ENCODE results near the gene ACSM2A. TPM values are rescaled to one million over a fixed set of nuclear protein-coding genes. Genes with fewer than 3 reads are reported as not detected.
"Not testable (repeated sequence)": the region's sequence is repeated elsewhere in the genome, so short reads cannot be mapped to it uniquely, and the experiment has no call there.

ACSM2A gene
- total RNA-seq, 1 donor from 2014 or later: not detected

- intact Hi-C loops (cut with micrococcal nuclease): not testable (repeated sequence)
These were observed 4.5 kb upstream of the ACSM2A start for GRCh38 chr16:20446652-20447393.

GRCh38 chr16:20453633-20454032 is 2.3 kb downstream of the ACSM2A start:
- intact Hi-C loops (cut with micrococcal nuclease): not testable (repeated sequence)

GRCh38 chr16:20459227-20459626 is 7.9 kb downstream of the ACSM2A start:
- intact Hi-C loops (cut with micrococcal nuclease): not testable (repeated sequence)

- intact Hi-C loops (cut with micrococcal nuclease): not testable (repeated sequence)
These were observed 9.0 kb downstream of the ACSM2A start for GRCh38 chr16:20460313-20460712.

GRCh38 chr16:20468954-20469353 is 17.6 kb downstream of the ACSM2A start:
- intact Hi-C loops (cut with micrococcal nuclease): not testable (repeated sequence)

GRCh38 chr16:20469930-20470329 is 18.6 kb downstream of the ACSM2A start:
- intact Hi-C loops (cut with micrococcal nuclease): not testable (repeated sequence)

GRCh38 chr16:20470732-20471131 is 19.4 kb downstream of the ACSM2A start:
- intact Hi-C loops (cut with micrococcal nuclease): not testable (repeated sequence)

GRCh38 chr16:20477188-20477744 is 25.9 kb downstream of the ACSM2A start:
- intact Hi-C loops (cut with micrococcal nuclease): not testable (repeated sequence)

GRCh38 chr16:20483989-20484388 is 32.7 kb downstream of the ACSM2A start:
- intact Hi-C loops (cut with micrococcal nuclease): not testable (repeated sequence)

- intact Hi-C loops (cut with micrococcal nuclease): no loop called here
These were observed 33.4 kb downstream of the ACSM2A start for GRCh38 chr16:20484726-20485125.

- intact Hi-C loops (cut with micrococcal nuclease): no loop called here
These were observed 34.1 kb downstream of the ACSM2A start for GRCh38 chr16:20485408-20485807.

GRCh38 chr16:20490994-20491393 is 39.7 kb downstream of the ACSM2A start:
- intact Hi-C loops (cut with micrococcal nuclease): not testable (repeated sequence)

GRCh38 chr16:20491448-20491847 is 40.1 kb downstream of the ACSM2A start:
- intact Hi-C loops (cut with micrococcal nuclease): not testable (repeated sequence)

GRCh38 chr16:20504418-20504817 is 53.1 kb downstream of the ACSM2A start:
- intact Hi-C loops (cut with micrococcal nuclease): no loop called here

GRCh38 chr16:20507280-20507679 is 56.0 kb downstream of the ACSM2A start:
- intact Hi-C loops (cut with micrococcal nuclease): no loop called here

- intact Hi-C loops (cut with micrococcal nuclease): no loop called here
These were observed 59.0 kb downstream of the ACSM2A start for GRCh38 chr16:20510323-20510722.

GRCh38 chr16:20515688-20516090 is 64.4 kb downstream of the ACSM2A start:
- intact Hi-C loops (cut with micrococcal nuclease): no loop called here

GRCh38 chr16:20517149-20517548 is 65.8 kb downstream of the ACSM2A start:
- intact Hi-C loops (cut with micrococcal nuclease): no loop called here

- intact Hi-C loops (cut with micrococcal nuclease): no loop called here
These were observed 67.9 kb downstream of the ACSM2A start for GRCh38 chr16:20519231-20519630.

GRCh38 chr16:20520103-20520502 is 68.8 kb downstream of the ACSM2A start:
- intact Hi-C loops (cut with micrococcal nuclease): no loop called here

GRCh38 chr16:20531795-20532194 is 80.5 kb downstream of the ACSM2A start:
- intact Hi-C loops (cut with micrococcal nuclease): not testable (repeated sequence)

- intact Hi-C loops (cut with micrococcal nuclease): not testable (repeated sequence)
These were observed 81.0 kb downstream of the ACSM2A start for GRCh38 chr16:20532284-20532792.

GRCh38 chr16:20536669-20537068 is 85.3 kb downstream of the ACSM2A start:
- intact Hi-C loops (cut with micrococcal nuclease): not testable (repeated sequence)

Measured in T-helper 1 cell treated with Interleukin-12 subunit alpha and Interleukin-12 subunit beta and Interleukin-4 antibody, amounts not matched to agents 30 ng/mL and 1 ng/mL, for 36 hours (primary cell).